HEK293 (cell line): ENCODE measurements around the gene SLCO4A1.

ENCODE experiments used
- MZF1 ChIP-seq: fragments of 450-650 bp; formaldehyde crosslinking; IDR thresholded peaks from 2 replicates; pipeline ENCODE4 v1.5.1; 2017; ENCODE audit warnings: missing biosample characterization, missing genetic modification characterization, borderline replicate concordance
- PATZ1 ChIP-seq: fragments of 450-650 bp; formaldehyde crosslinking; IDR thresholded peaks from 2 replicates; pipeline ENCODE4 v1.5.1; 2016; ENCODE audit warnings: missing biosample characterization, missing genetic modification characterization
- WT1 ChIP-seq: fragments of 450-650 bp; formaldehyde crosslinking; IDR thresholded peaks from 2 replicates; pipeline ENCODE4 v1.5.1; 2016; ENCODE audit warnings: missing biosample characterization, missing genetic modification characterization
- YY1 ChIP-seq: fragments of 450-650 bp; formaldehyde crosslinking; IDR thresholded peaks from 2 replicates; pipeline ENCODE4 v1.5.1; 2018; ENCODE audit warnings: missing biosample characterization, missing genetic modification characterization
- ZBTB10 ChIP-seq: fragments of 450-650 bp; formaldehyde crosslinking; IDR thresholded peaks from 2 replicates; pipeline ENCODE4 v1.5.1; 2016; ENCODE audit warnings: missing biosample characterization, missing genetic modification characterization
- ZBTB11 ChIP-seq: fragments of 450-650 bp; formaldehyde crosslinking; conservative IDR thresholded peaks from 2 replicates; pipeline ENCODE4 v1.5.1; 2016; ENCODE audit warnings: low read depth, missing biosample characterization, missing genetic modification characterization
- ZBTB17 ChIP-seq: fragments of 450-650 bp; formaldehyde crosslinking; IDR thresholded peaks from 2 replicates; pipeline ENCODE4 v1.5.1; 2016; ENCODE audit warnings: missing biosample characterization, missing genetic modification characterization
- ZFP37 ChIP-seq: fragments of 450-650 bp; formaldehyde crosslinking; IDR thresholded peaks from 2 replicates; pipeline ENCODE4 v1.5.1; 2016; ENCODE audit warnings: missing biosample characterization, missing genetic modification characterization
- ZNF10 ChIP-seq: fragments of 450-650 bp; formaldehyde crosslinking; IDR thresholded peaks from 2 replicates; pipeline ENCODE4 v1.5.1; 2017; ENCODE audit warnings: missing biosample characterization, missing genetic modification characterization
- ZNF211 ChIP-seq: fragments of 450-650 bp; formaldehyde crosslinking; IDR thresholded peaks from 2 replicates; pipeline ENCODE4 v1.5.1; 2016; ENCODE audit warnings: low read depth, missing biosample characterization, missing genetic modification characterization
- ZNF292 ChIP-seq: fragments of 450-650 bp; formaldehyde crosslinking; IDR thresholded peaks from 2 replicates; pipeline ENCODE4 v1.5.1; 2016; ENCODE audit warnings: low read depth, missing biosample characterization, missing genetic modification characterization, borderline replicate concordance
- ZNF324 ChIP-seq: fragments of 450-650 bp; formaldehyde crosslinking; IDR thresholded peaks from 2 replicates; pipeline ENCODE4 v1.5.1; 2016; ENCODE audit warnings: missing biosample characterization, missing genetic modification characterization
- ZNF362 ChIP-seq: fragments of 450-650 bp; formaldehyde crosslinking; IDR thresholded peaks from 2 replicates; pipeline ENCODE4 v1.5.1; 2016; ENCODE audit warnings: missing biosample characterization, missing genetic modification characterization
- ZNF398 ChIP-seq: fragments of 450-650 bp; formaldehyde crosslinking; IDR thresholded peaks from 2 replicates; pipeline ENCODE4 v1.5.1; 2017; ENCODE audit warnings: missing biosample characterization, missing genetic modification characterization
- ZNF423 ChIP-seq: fragments of 450-650 bp; formaldehyde crosslinking; IDR thresholded peaks from 2 replicates; pipeline ENCODE4 v1.5.1; 2016; ENCODE audit warnings: missing biosample characterization, missing genetic modification characterization
- ZNF501 ChIP-seq: fragments of 450-650 bp; formaldehyde crosslinking; IDR thresholded peaks from 2 replicates; pipeline ENCODE4 v1.5.1; 2016; ENCODE audit warnings: missing biosample characterization, missing genetic modification characterization
- ZNF518A ChIP-seq: fragments of 450-650 bp; formaldehyde crosslinking; conservative IDR thresholded peaks from 2 replicates; pipeline ENCODE4 v1.5.1; 2016; ENCODE audit warnings: low read depth, missing biosample characterization, missing genetic modification characterization
- ZNF558 ChIP-seq: fragments of 450-650 bp; formaldehyde crosslinking; IDR thresholded peaks from 2 replicates; pipeline ENCODE4 v1.5.1; 2016; ENCODE audit warnings: missing biosample characterization, missing genetic modification characterization
- ZNF645 ChIP-seq: fragments of 450-650 bp; formaldehyde crosslinking; IDR thresholded peaks from 2 replicates; pipeline ENCODE4; 2016; ENCODE audit warnings: missing biosample characterization, missing genetic modification characterization
- ZNF843 ChIP-seq: fragments of 450-650 bp; formaldehyde crosslinking; IDR thresholded peaks from 2 replicates; pipeline ENCODE4 v1.5.1; 2016; ENCODE audit warnings: missing biosample characterization, missing genetic modification characterization

Gene SLCO4A1

GRCh38 chr20:62651285-62652021, 9.2 kb downstream of the SLCO4A1 start (continued):
- TF ChIP-seq ZNF843 (tag by site-specific recombination) (peak; percentile 66; the same call in 1 of the 2 replicates), ZFP37 (tag by site-specific recombination) (no peak), ZNF558 (peak; percentile 61; the same call in 1 of the 2 replicates), ZBTB17 (tag by site-specific recombination) (peak; percentile 72), ZNF362 (no peak), ZNF423 (peak; percentile 74), PATZ1 (tag by site-specific recombination) (peak; percentile 74), ZNF645 (tag by site-specific recombination) (no peak), ZBTB10 (peak; percentile 79), ZBTB11 (no peak), ZNF501 (no peak), ZNF292 (no peak), ZNF211 (tag by site-specific recombination) (no peak), ZNF518A (peak; percentile 43; the same call in 1 of the 2 replicates), MZF1 (tag by site-specific recombination) (no peak), ZNF398 (0 out of 2 replicates have a peak, but pooled peaks have one; percentile 48), WT1 (tag by site-specific recombination) (peak; percentile 78), ZNF10 (peak; percentile 73; the same call in 1 of the 2 replicates), ZNF324 (0 out of 2 replicates have a peak, but pooled peaks have one; percentile 28), YY1 (tag by site-specific recombination) (no peak)
- TF ChIP-seq, all 188 proteins: peak for 36
